Body of pancreas (tissue), 4 donors: ENCODE measurements around the gene ABR. TPM values are rescaled to one million over a fixed set of nuclear protein-coding genes. Genes with fewer than 3 reads are reported as not detected.
"Not testable (repeated sequence)": the region's sequence is repeated elsewhere in the genome, so short reads cannot be mapped to it uniquely, and the experiment has no call there.

Experiments
- ATAC-seq: fragments of 150-250 bp; one replicate; pipeline ENCODE4 v1.9.1; 2016
- DNase-seq, 4 donors: peaks; one replicate each; pipeline ENCODE4 v3.0.0-alpha.2; 2019
- H3K27ac ChIP-seq, 4 donors: fragments of 200-600 bp; sonication (generic); 1 replicate in 3 of 4; 2 replicates in 1 of 4; pipeline versions ENCODE4 v1.5.1 to v1.6.1; 2016 to 2019; ENCODE audit warnings: mild to moderate bottlenecking in 1 of 4, mixed read lengths in 1 of 4, moderate library complexity in 1 of 4
- H3K27me3 ChIP-seq, 2 donors: fragments of 200-600 bp; sonication (generic); one replicate each; pipeline ENCODE4 v1.6.0; 2016; ENCODE audit warnings: mild to moderate bottlenecking in 1 of 2
- H3K36me3 ChIP-seq, 2 donors: fragments of 200-600 bp; sonication (generic); replicated peaks in 1 of 2; 2 replicates each; pipeline ENCODE4 v1.5.1; 2016; ENCODE audit warnings: low read depth in 2 of 2; ENCODE audit not compliant: insufficient read depth in 1 of 2
- H3K4me1 ChIP-seq: fragments of 200-600 bp; sonication (generic); one replicate; pipeline ENCODE4 v1.6.0; 2016
- H3K4me3 ChIP-seq, 2 donors: fragments of 200-600 bp; sonication (generic); 1 replicate in 1 of 2; 2 replicates in 1 of 2; pipeline ENCODE4 v1.5.1; 2016 to 2019
- H3K9me3 ChIP-seq, 3 donors: fragments of 200-600 bp; sonication (generic); 1 replicate in 2 of 3; 2 replicates in 1 of 3; pipeline ENCODE4 v1.5.1; 2016
- POLR2A ChIP-seq, 3 donors: fragments of 450-650 bp; IDR thresholded peaks; one replicate each; pipeline ENCODE4 v1.6.1; 2016; ENCODE audit warnings: antibody characterized with exemption in 3 of 3, mild to moderate bottlenecking in 2 of 3
- WGBS, 2 donors: methylation state at CpG; one replicate each; pipeline ENCODE4 v1.1.5; 2017; 5-methylcytosine and 5-hydroxymethylcytosine counted together
- intact Hi-C: fragments of 100-400 bp; cut with DNase I; formaldehyde crosslinking; loops from one replicate; pipeline ENCODE4 v1.15.1; 2023
- total RNA-seq, 2 donors: library from RNA; depleted of rRNA; stranded (reverse); fragments of >200 nt; gene quantifications; one replicate each; pipeline ENCODE4 v1.1.0, GENCODE V29; 2016
- TF ChIP-seq, protein P1 (sequence below), 7 experiments: fragments of 450-650 bp in 4 of 7; fragments of 200-600 bp in 3 of 7; sonication (generic) in 3 of 7; IDR thresholded peaks; one replicate each; pipeline ENCODE4 v1.5.1; 2016 to 2019; ENCODE audit warnings: antibody characterized with exemption in 7 of 7

The ABR gene
- total RNA-seq, 2 donors from 2014 or later, result 32.4 to 46.8 TPM

DNA sequence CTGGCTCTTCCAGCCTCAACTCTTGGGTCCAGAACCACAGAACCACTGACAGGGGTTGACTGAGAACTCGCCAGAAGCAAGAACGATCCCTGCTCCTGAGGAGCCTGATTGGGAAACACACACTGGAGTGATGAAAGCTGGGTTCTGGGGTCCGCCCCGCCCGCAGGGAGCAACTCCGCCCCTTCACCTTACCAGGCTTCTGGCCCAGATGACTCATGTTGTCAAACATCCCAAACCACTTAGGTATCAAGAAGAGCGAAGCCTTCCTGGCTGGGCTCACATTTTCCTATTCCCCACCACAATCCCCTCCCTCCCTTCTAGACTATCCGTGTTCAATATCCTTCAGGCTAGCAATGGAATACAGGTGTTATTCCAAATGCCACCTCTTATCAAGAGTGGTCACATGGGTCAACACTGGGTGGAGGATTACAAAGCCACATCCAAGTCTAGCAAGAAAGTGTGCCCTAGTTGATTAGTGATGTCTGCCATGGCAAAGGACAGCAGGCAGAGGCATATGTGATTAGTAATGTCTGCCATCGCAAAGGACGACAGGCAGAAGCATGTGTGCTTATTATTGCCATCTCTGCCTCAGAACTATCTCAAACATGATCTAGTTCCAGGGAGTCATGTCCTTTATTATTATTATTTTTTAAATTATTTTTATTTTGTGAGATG lies 112.4 kb downstream of the ABR start:
- Histone ChIP-seq H3K27ac (no peak overlapping the region), H3K27me3 (no peaks in the 10 kb centered on the region), H3K4me1 (no peaks in the 10 kb centered on the region), H3K36me3 (peaks cover 0 to 2% of the 10 kb centered on the region in 2 donors), H3K4me3 (no peak overlapping the region), H3K9me3 (no peaks in the 10 kb centered on the region)
- 84 to 87% methylated on average over 10 of the region's 10 CpGs for WGBS, 2 donors
- TF ChIP-seq, protein P1, sequence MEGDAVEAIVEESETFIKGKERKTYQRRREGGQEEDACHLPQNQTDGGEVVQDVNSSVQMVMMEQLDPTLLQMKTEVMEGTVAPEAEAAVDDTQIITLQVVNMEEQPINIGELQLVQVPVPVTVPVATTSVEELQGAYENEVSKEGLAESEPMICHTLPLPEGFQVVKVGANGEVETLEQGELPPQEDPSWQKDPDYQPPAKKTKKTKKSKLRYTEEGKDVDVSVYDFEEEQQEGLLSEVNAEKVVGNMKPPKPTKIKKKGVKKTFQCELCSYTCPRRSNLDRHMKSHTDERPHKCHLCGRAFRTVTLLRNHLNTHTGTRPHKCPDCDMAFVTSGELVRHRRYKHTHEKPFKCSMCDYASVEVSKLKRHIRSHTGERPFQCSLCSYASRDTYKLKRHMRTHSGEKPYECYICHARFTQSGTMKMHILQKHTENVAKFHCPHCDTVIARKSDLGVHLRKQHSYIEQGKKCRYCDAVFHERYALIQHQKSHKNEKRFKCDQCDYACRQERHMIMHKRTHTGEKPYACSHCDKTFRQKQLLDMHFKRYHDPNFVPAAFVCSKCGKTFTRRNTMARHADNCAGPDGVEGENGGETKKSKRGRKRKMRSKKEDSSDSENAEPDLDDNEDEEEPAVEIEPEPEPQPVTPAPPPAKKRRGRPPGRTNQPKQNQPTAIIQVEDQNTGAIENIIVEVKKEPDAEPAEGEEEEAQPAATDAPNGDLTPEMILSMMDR (IDR thresholded peaks at IDR 0.05), result no peak
- no peak for TF ChIP-seq POLR2A (IDR thresholded peaks at IDR 0.05)
- no peak for ATAC-seq
- intact Hi-C loops, result no loop called here
- no peak for DNase-seq

DNA sequence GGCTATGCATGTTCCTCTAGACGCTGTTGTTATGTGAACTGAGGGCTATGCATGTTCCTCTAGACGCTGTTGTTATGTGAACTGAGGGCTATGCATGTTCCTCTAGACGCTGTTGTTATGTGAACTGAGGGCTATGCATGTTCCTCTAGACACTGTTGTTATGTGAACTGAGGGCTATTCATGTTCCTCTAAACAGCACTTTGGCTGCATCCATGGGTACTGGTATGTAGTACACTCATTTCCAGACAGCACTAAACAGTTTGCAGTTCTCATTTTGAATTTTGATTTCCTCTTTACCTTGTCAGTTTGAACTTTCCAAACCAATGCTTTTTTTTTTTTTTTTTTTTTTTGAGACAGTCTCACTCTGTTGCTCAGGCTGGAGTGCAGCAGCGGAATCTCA lies 114.4 kb downstream of the ABR start:
- H3K9me3 ChIP-seq, H3K4me3 ChIP-seq, H3K36me3 ChIP-seq, H3K4me1 ChIP-seq, DNase-seq, H3K27ac ChIP-seq, intact Hi-C loops, ATAC-seq, H3K27me3 ChIP-seq: not testable (repeated sequence)
- WGBS, 2 donors, result 69 to 100% methylated on average over 1 to 3 of the region's 4 CpGs

DNA sequence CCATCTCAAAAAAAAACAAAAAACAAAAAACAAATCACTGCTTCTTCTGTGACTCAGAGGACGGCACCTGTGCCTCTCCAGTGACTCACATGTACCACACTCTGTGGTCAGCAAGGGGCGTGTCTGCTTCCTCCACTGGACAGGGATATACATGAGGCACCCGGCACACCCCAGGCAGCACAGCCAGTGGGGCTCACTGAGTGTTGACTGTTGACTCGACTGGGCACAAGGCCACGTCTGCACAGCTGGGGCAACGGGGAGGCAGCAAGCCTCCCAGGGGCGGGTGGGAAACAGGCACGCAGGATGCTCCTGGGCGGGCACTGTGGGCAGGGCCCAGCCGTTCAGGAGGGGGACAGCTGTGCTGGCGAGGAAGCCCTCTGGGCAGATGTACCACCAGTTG lies 118.8 kb downstream of the ABR start:
- no peaks in the 10 kb centered on the region for H3K36me3 ChIP-seq
- TF ChIP-seq, protein P1 (IDR thresholded peaks at IDR 0.05), result no peak
- TF ChIP-seq POLR2A (IDR thresholded peaks at IDR 0.05), result no peak
- no peaks in the 10 kb centered on the region for H3K27me3 ChIP-seq
- H3K9me3 ChIP-seq, result no peaks in the 10 kb centered on the region
- intact Hi-C loops, result no loop called here
- WGBS, 2 donors, result 63 to 78% methylated on average over 6 to 11 of the region's 11 CpGs
- H3K27ac ChIP-seq, result no peak overlapping the region
- no peak overlapping the region for H3K4me3 ChIP-seq
- peaks cover under 1% of the 10 kb centered on the region for H3K4me1 ChIP-seq
- ATAC-seq (peak; percentile 34), DNase-seq (peak in 3 of 4 donors; percentile 48 to 61 (median 50))

DNA sequence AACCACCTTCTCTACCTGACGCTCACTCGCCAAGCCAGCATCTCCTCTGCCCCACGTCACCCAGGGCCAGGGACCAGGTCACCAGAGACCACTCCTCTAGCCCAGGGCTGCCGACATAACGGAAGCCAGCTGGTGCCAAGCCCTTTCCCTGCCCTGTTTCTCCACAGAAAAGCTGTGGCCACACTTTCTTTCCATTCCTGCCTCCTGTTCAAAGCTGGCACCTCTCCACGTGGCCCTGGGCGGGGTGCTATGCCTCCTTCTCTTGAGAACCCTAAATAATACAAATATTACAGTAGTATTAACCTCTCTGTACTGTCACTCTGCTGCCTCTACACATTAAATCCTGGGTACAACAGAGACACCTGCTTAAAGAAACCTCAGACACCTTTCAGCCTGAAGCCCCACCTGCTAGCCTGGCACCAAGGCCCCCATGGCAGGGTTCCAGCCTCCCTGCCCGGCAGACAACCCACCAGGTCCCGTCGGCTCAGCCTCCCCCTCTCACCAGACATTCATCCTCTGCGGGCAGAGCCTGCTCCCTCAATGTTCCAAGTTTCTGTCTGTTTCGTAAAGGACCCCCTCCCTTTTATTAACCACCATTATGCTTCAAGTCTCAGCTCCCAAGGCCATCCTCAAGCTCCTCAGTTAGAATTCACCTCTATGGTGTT lies 120.5 kb downstream of the ABR start:
- Histone ChIP-seq H3K36me3 (no peaks in the 10 kb centered on the region), H3K4me3 (no peak overlapping the region), H3K9me3 (no peaks in the 10 kb centered on the region), H3K4me1 (peaks cover 3% of the 10 kb centered on the region), H3K27ac (no peak overlapping the region), H3K27me3 (no peaks in the 10 kb centered on the region)
- intact Hi-C loops, result no loop called here
- ATAC-seq (no peak), DNase-seq (no peak)
- WGBS, 2 donors, result 82 to 95% methylated on average over 12 of the region's 12 CpGs
- no peak for TF ChIP-seq POLR2A (IDR thresholded peaks at IDR 0.05)
- TF ChIP-seq, protein P1 (IDR thresholded peaks at IDR 0.05), result no peak

DNA sequence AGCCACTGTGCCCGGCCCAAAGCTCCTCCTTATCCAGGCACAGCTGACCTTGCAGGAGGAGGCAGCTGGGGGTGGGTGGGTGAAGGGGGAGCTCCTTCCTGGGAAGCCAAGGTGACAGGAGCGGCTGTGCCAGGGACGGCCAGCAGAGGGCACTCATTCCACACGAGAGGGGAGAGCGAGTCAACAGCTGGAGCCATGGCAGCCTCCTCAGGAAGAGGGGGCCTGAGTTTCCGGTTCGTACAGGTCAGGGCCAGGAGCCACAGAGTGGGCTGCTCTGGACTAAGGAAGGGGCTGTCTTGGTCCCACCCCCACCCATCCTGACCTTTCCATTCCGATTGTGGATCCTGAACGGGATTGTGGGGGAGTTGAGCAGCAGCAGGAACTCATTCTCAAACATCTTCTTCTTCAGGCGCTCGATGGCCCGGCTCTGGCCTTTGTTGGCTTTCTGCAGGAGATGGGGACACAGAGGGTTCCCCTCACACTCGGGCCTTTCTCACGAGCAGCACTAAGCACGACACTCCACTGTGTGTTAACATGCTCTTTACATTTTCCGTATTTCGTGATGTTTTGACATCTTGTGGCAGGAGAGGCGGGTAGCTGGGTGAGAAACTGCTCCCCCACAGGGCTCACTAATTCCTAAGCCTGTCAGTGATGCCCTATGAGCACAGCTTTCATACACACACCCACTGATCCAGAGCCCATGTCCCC lies 121.2 kb downstream of the ABR start:
- intact Hi-C loops, result no loop called here
- peaks cover 3% of the 10 kb centered on the region for H3K4me1 ChIP-seq
- DNase-seq, result peak in 2 of 4 donors; percentile 53 to 56
- H3K27me3 ChIP-seq, result no peaks in the 10 kb centered on the region
- H3K27ac ChIP-seq, result no peak overlapping the region
- H3K9me3 ChIP-seq, result no peaks in the 10 kb centered on the region
- peak; percentile 19 for ATAC-seq
- H3K4me3 ChIP-seq, result no peak overlapping the region
- TF ChIP-seq, protein P1 (IDR thresholded peaks at IDR 0.05), result peak in 5 of 7 experiments; percentile 15 to 28 (median 21)
- TF ChIP-seq POLR2A (IDR thresholded peaks at IDR 0.05), result no peak
- H3K36me3 ChIP-seq, result no peaks in the 10 kb centered on the region
- WGBS, 2 donors, result 83 to 93% methylated on average over 11 to 17 of the region's 18 CpGs
